Smooth muscle cell (in vitro differentiated cells): Measurements from ENCODE around the gene ERVFRD-1. TPM values are rescaled to one million over a fixed set of nuclear protein-coding genes. Genes with fewer than 3 reads are reported as not detected.

ENCODE experiments used
- DNase-seq: peaks from one replicate; lab custom pipeline; 2025; ENCODE audit not compliant: unreplicated experiment; lab: John Stamatoyannopoulos, UW
- H2AFZ ChIP-seq: fragments of 200-600 bp; sonication (generic); 2 replicates; pipeline ENCODE4 v1.6.0; 2016; ENCODE audit warnings: antibody characterized with exemption, low read depth, mild to moderate bottlenecking
- H3F3A ChIP-seq: fragments of 200-600 bp; sonication (generic); 2 replicates; pipeline ENCODE4 v1.6.0; 2017; ENCODE audit warnings: antibody characterized with exemption, low read depth
- H3K27ac ChIP-seq: fragments of 200-600 bp; sonication (generic); 2 replicates; pipeline ENCODE4 v1.5.1; 2016; ENCODE audit warnings: low read depth, mild to moderate bottlenecking
- H3K27me3 ChIP-seq: fragments of 200-600 bp; sonication (generic); 2 replicates; pipeline ENCODE4 v1.6.1; 2016; ENCODE audit warnings: low read depth, mild to moderate bottlenecking
- H3K36me3 ChIP-seq: fragments of 200-600 bp; sonication (generic); 2 replicates; pipeline ENCODE4 v1.5.1; 2016; ENCODE audit warnings: low read depth
- H3K4me1 ChIP-seq: fragments of 200-600 bp; sonication (generic); 2 replicates; pipeline ENCODE4 v1.5.1; 2016; ENCODE audit warnings: low read depth
- H3K4me2 ChIP-seq: fragments of 200-600 bp; sonication (generic); 2 replicates; pipeline ENCODE4 v1.6.0; 2016; ENCODE audit warnings: mild to moderate bottlenecking
- H3K4me3 ChIP-seq: fragments of 200-600 bp; sonication (generic); 2 replicates; pipeline ENCODE4 v1.5.1; 2016; ENCODE audit warnings: mild to moderate bottlenecking
- H3K79me2 ChIP-seq: fragments of 200-600 bp; sonication (generic); 2 replicates; pipeline ENCODE4 v1.6.0; 2016; ENCODE audit warnings: low read depth, mild to moderate bottlenecking
- H3K9ac ChIP-seq: fragments of 200-600 bp; sonication (generic); 2 replicates; pipeline ENCODE4 v1.6.0; 2016; ENCODE audit warnings: low read depth
- H3K9me3 ChIP-seq: fragments of 200-600 bp; sonication (generic); replicated peaks from 2 replicates; pipeline ENCODE4 v1.5.1; 2016; ENCODE audit warnings: low read depth
- H4K20me1 ChIP-seq: fragments of 200-600 bp; sonication (generic); 2 replicates; pipeline ENCODE4 v1.6.0; 2016; ENCODE audit warnings: low read depth
- WGBS: methylation state at CpG from one replicate; pipeline ENCODE4 v1.1.7; 2016; ENCODE audit warnings: low lambda C conversion rate; 5-methylcytosine and 5-hydroxymethylcytosine counted together
- polyA plus RNA-seq: library from polyadenylated mRNA; unstranded; fragments of >200 nt; fragmentation: Nextera tagmentation; extraction: Ambion mirVana; gene quantifications from 2 replicates; pipeline ENCODE4 v1.2.1, GENCODE V29; 2016
- total RNA-seq: library from RNA; depleted of rRNA; stranded (reverse); fragments of >200 nt; gene quantifications from 2 replicates; pipeline ENCODE4 v1.2.3, GENCODE V29; 2014
- TF ChIP-seq, protein P1 (sequence below): fragments of 200-600 bp; sonication (generic); IDR thresholded peaks from 2 replicates; pipeline ENCODE4 v1.5.1; 2017; ENCODE audit warnings: borderline replicate concordance, mild to moderate bottlenecking, antibody characterized with exemption; ENCODE audit not compliant: insufficient read depth, poor library complexity, severe bottlenecking

The ERVFRD-1 gene
- total and polyA plus RNA-seq, 2 experiments from 2014 or later = 0.09 TPM; not detected in 1

DNA sequence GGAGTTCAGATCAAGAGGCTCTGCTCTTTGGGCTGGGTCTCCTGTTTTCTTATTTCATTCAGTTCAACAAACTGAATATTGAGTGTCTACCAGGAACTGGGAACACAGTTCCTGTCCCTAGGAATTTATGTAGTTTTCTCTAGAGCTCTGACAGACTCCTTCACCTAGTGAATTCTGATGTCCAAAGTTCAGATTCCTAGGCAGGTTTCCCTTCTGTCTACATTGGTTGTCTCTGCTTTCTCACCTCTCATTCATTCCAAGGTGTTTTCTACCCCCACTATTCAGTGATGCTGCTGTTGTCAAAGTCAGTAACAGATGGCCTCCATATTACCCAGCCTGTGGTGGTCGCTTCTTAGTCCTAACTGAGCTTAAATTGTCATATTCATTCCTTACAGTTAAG lies 13.5 kb downstream of the ERVFRD-1 start:
- no peaks in the 10 kb centered on the region for H3F3A ChIP-seq
- no peak overlapping the region for H3K27ac ChIP-seq
- no peak overlapping the region for H3K4me2 ChIP-seq
- peaks cover 12% of the 10 kb centered on the region for H3K4me1 ChIP-seq
- no peak overlapping the region for H3K4me3 ChIP-seq
- no peaks in the 10 kb centered on the region for H3K27me3 ChIP-seq
- H3K36me3 ChIP-seq = no peaks in the 10 kb centered on the region
- H4K20me1 ChIP-seq = peaks cover 72% of the 10 kb centered on the region
- DNase-seq = no peak
- H3K9me3 ChIP-seq = no peaks in the 10 kb centered on the region
- peaks cover 87% of the 10 kb centered on the region for H3K79me2 ChIP-seq
- no peak overlapping the region for H3K9ac ChIP-seq
- TF ChIP-seq, protein P1, sequence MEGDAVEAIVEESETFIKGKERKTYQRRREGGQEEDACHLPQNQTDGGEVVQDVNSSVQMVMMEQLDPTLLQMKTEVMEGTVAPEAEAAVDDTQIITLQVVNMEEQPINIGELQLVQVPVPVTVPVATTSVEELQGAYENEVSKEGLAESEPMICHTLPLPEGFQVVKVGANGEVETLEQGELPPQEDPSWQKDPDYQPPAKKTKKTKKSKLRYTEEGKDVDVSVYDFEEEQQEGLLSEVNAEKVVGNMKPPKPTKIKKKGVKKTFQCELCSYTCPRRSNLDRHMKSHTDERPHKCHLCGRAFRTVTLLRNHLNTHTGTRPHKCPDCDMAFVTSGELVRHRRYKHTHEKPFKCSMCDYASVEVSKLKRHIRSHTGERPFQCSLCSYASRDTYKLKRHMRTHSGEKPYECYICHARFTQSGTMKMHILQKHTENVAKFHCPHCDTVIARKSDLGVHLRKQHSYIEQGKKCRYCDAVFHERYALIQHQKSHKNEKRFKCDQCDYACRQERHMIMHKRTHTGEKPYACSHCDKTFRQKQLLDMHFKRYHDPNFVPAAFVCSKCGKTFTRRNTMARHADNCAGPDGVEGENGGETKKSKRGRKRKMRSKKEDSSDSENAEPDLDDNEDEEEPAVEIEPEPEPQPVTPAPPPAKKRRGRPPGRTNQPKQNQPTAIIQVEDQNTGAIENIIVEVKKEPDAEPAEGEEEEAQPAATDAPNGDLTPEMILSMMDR = no peak
- 100% methylated on average over 1 of the region's 1 CpG for WGBS
- H2AFZ ChIP-seq = no peak overlapping the region

DNA sequence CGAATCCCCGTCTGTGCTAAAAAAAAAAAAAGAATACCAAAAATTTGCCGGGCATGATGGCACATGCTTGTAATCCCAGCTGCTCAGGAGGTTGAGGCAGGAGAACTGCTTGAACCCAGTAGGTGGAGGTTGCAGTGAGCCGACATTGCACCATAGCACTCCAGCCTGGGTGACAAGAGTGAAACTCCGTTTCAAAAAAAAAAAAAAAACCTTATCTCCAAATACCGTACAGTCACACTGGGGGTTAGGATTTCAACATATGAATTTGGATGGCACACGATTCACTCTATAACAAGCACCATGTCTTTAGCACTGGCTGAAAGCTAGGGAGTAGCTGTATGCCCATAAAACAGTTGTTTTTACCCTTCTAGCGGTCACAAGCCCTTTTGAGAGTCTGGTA lies 14.0 kb downstream of the ERVFRD-1 start:
- H3K36me3 ChIP-seq = no peaks in the 10 kb centered on the region
- H3K4me1 ChIP-seq = peaks cover 12% of the 10 kb centered on the region
- H3K9ac ChIP-seq = no peak overlapping the region
- no peak overlapping the region for H3K4me2 ChIP-seq
- H2AFZ ChIP-seq = no peak overlapping the region
- DNase-seq = no peak
- H3K4me3 ChIP-seq = no peak overlapping the region
- H3K27ac ChIP-seq = no peak overlapping the region
- no peaks in the 10 kb centered on the region for H3K27me3 ChIP-seq
- WGBS = 83% methylated on average over 8 of the region's 8 CpGs
- peaks cover 2% of the 10 kb centered on the region for H3F3A ChIP-seq
- TF ChIP-seq, protein P1 = no peak
- peaks cover 82% of the 10 kb centered on the region for H3K79me2 ChIP-seq
- H3K9me3 ChIP-seq = no peaks in the 10 kb centered on the region
- H4K20me1 ChIP-seq = peaks cover 67% of the 10 kb centered on the region

DNA sequence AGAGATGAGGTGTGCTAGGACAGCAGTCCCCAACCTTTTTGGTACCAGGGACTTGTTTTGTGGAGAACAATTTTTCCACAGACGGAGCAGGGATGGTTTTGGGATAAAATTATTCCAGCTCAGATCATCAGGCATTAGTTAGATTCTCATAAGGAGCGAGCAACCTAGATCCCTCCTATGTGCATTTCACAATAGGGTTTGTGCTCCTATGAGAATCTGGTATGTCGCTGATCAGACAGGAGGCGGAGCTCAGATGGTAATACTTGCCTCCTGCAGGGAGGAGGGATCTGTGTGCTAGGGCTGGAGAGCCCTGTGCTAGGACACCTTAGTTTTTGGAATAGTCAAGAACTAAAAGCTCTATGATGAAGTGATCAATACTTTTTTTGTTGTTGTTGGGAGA lies 15.4 kb downstream of the ERVFRD-1 start:
- Histone ChIP-seq H3K4me1 (peaks cover 12% of the 10 kb centered on the region), H3F3A (peaks cover 4% of the 10 kb centered on the region), H4K20me1 (peaks cover 55% of the 10 kb centered on the region), H3K27ac (no peak overlapping the region), H3K27me3 (no peaks in the 10 kb centered on the region), H3K36me3 (no peaks in the 10 kb centered on the region), H3K4me2 (peak overlapping the region; percentile 86), H3K9me3 (no peaks in the 10 kb centered on the region), H3K4me3 (no peak overlapping the region), H3K9ac (no peak overlapping the region), H2AFZ (no peak overlapping the region), H3K79me2 (peaks cover 68% of the 10 kb centered on the region)
- TF ChIP-seq, protein P1 = no peak
- DNase-seq = no peak
- WGBS = 62% methylated on average over 4 of the region's 4 CpGs

DNA sequence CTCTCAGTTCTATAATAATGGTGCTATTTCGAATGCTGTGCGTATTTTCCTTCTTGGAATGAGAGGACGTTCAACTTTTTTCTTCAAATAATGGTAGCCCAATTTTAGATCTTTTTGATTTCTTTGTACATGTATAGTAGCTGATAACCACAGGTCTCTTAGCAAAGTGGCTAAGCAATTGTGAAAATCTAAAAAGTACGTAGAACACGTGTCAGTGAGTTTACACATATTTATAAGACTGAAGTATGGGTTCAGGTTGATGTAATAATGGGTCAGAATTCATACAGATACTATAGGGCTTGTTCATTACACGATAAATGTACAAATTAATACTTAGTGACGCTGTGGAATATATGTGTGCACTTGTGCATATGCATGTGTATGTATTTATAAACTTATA lies 16.6 kb downstream of the ERVFRD-1 start:
- peak overlapping the region; percentile 86 for H3K4me2 ChIP-seq
- TF ChIP-seq, protein P1 = no peak
- no peaks in the 10 kb centered on the region for H3K27me3 ChIP-seq
- H3K4me1 ChIP-seq = peaks cover 12% of the 10 kb centered on the region
- peaks cover 45% of the 10 kb centered on the region for H4K20me1 ChIP-seq
- no peaks in the 10 kb centered on the region for H3K36me3 ChIP-seq
- no peaks in the 10 kb centered on the region for H3K9me3 ChIP-seq
- H3K9ac ChIP-seq = peak overlapping the region; percentile 89
- H3K4me3 ChIP-seq = peak overlapping the region; percentile 69
- 31% methylated on average over 7 of the region's 7 CpGs for WGBS
- peaks cover 56% of the 10 kb centered on the region for H3K79me2 ChIP-seq
- H3F3A ChIP-seq = peaks cover 4% of the 10 kb centered on the region
- peak overlapping the region; percentile 68 for H3K27ac ChIP-seq
- H2AFZ ChIP-seq = no peak overlapping the region
- DNase-seq = no peak
